ENCODE measurements around the gene MARCHF10.

DNA sequence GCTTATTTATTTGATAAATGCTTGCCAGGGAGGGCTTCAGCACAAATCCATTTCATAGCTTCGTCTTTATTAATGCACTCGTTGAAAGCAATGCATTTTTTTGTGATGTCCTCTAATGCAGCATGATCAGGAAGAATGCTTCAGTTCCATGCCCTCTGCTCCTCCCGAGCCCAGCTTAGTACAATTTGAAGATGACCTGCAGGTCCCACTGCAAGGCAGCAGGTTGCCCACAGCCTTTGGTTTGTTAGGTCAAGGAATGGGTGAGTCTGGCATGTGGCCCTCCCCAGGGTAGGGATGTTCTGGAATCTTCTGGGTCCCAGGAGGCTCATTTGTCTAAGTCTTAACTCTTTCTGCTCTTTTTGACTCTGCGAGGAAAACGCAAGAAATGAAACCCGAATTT lies 49.4 kb upstream of the MARCHF10 start:
- TF ChIP-seq, protein P1, sequence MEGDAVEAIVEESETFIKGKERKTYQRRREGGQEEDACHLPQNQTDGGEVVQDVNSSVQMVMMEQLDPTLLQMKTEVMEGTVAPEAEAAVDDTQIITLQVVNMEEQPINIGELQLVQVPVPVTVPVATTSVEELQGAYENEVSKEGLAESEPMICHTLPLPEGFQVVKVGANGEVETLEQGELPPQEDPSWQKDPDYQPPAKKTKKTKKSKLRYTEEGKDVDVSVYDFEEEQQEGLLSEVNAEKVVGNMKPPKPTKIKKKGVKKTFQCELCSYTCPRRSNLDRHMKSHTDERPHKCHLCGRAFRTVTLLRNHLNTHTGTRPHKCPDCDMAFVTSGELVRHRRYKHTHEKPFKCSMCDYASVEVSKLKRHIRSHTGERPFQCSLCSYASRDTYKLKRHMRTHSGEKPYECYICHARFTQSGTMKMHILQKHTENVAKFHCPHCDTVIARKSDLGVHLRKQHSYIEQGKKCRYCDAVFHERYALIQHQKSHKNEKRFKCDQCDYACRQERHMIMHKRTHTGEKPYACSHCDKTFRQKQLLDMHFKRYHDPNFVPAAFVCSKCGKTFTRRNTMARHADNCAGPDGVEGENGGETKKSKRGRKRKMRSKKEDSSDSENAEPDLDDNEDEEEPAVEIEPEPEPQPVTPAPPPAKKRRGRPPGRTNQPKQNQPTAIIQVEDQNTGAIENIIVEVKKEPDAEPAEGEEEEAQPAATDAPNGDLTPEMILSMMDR (conservative IDR thresholded peaks at IDR 0.05; ENCODE audit: low read depth, low read length): no peak
- no peak for TF ChIP-seq EZH2 (IDR thresholded peaks at IDR 0.05; ENCODE audit: borderline replicate concordance, low read depth, low read length, poor library complexity, severe bottlenecking)
